Frontal cortex (tissue), 4 donors: ENCODE measurements around the gene SLC2A9. TPM values are rescaled to one million over a fixed set of nuclear protein-coding genes. Genes with fewer than 3 reads are reported as not detected.

Experiments used
- DNase-seq, 2 donors: peaks; one replicate each; pipeline ENCODE4 v3.0.0; 2012; ENCODE audit warnings: low spot score in 2 of 2
- FAIRE-seq: peaks from 2 replicates; lab custom pipeline; 2012; peaks lifted over from hg19 to GRCh38; lab: Jason Lieb, UNC
- total RNA-seq: library from RNA; depleted of rRNA; stranded (reverse); fragments of >200 nt; gene quantifications from one replicate; pipeline ENCODE4 v1.2.3, GENCODE V29; 2014
- donor health status: control.
- donor health status: control.
- donor health status: control.

SLC2A9 gene
- total RNA-seq, 1 donor from 2014 or later, result 2.9 TPM

GRCh38 chr4:10023050-10023419 lies 1.7 kb upstream of the SLC2A9 start:
- no peak for FAIRE-seq
- no peak for DNase-seq

GRCh38 chr4:10022346-10023049 lies 1.2 kb upstream of the SLC2A9 start:
- DNase-seq (no peak), FAIRE-seq (no peak)

- DNase-seq, result no peak
- no peak for FAIRE-seq
Measured at GRCh38 chr4:10021653-10022023, 341 bp upstream of the SLC2A9 start.

GRCh38 chr4:10020106-10020505 lies 1.2 kb downstream of the SLC2A9 start:
- FAIRE-seq (no peak), DNase-seq (no peak)

- DNase-seq, result no peak
- no peak for FAIRE-seq
Measured at GRCh38 chr4:10019521-10020051, 1.7 kb downstream of the SLC2A9 start.

GRCh38 chr4:10018818-10019461 lies 2.4 kb downstream of the SLC2A9 start:
- FAIRE-seq (no peak), DNase-seq (peak; percentile 84 to 97)

- no peak for FAIRE-seq
- no peak for DNase-seq
Measured at GRCh38 chr4:10017037-10017893, 4.0 kb downstream of the SLC2A9 start.

GRCh38 chr4:10016169-10016568 lies 5.1 kb downstream of the SLC2A9 start:
- DNase-seq (no peak), FAIRE-seq (no peak)

GRCh38 chr4:10015140-10015753 lies 6.0 kb downstream of the SLC2A9 start:
- DNase-seq, result no peak
- no peak for FAIRE-seq

GRCh38 chr4:10013722-10014121 lies 7.6 kb downstream of the SLC2A9 start:
- DNase-seq (no peak), FAIRE-seq (no peak)

GRCh38 chr4:10011885-10012284 lies 9.4 kb downstream of the SLC2A9 start:
- no peak for FAIRE-seq
- DNase-seq, result no peak

GRCh38 chr4:10011277-10011676 lies 10.0 kb downstream of the SLC2A9 start:
- no peak for DNase-seq
- no peak for FAIRE-seq

- no peak for DNase-seq
- FAIRE-seq, result no peak
Measured at GRCh38 chr4:10009861-10010500, 11.3 kb downstream of the SLC2A9 start.

GRCh38 chr4:10008609-10009005 lies 12.7 kb downstream of the SLC2A9 start:
- FAIRE-seq, result no peak

GRCh38 chr4:10007793-10008608 lies 13.3 kb downstream of the SLC2A9 start:
- FAIRE-seq, result no peak
- DNase-seq, result no peak

More at GRCh38 chr4:10008609-10009005, 12.7 kb downstream of the SLC2A9 start:
- DNase-seq, result no peak

- FAIRE-seq (no peak), DNase-seq (no peak)
Measured at GRCh38 chr4:10007436-10007740, 13.9 kb downstream of the SLC2A9 start.

GRCh38 chr4:10006601-10007435 lies 14.5 kb downstream of the SLC2A9 start:
- DNase-seq (no peak), FAIRE-seq (no peak)

- DNase-seq, result no peak
- FAIRE-seq, result no peak
Measured at GRCh38 chr4:10006231-10006600, 15.1 kb downstream of the SLC2A9 start.
